ENCODE results near the gene TEX22. TPM values are rescaled to one million over a fixed set of nuclear protein-coding genes. Genes with fewer than 3 reads are reported as not detected.

The TEX22 gene
- total and polyA plus RNA-seq, 2 donors (not counting 1 experiment from before 2014, with no cell fraction given): 0.05 to 0.33 TPM

- no peaks in the 10 kb centered on the region for H4K20me1 ChIP-seq (ENCODE audit: control insufficient read depth, extremely low read depth, insufficient read depth, low read length)
- no peak for DNase-seq (ENCODE audit: low read depth in 2 of 2)
These were observed 13.6 kb upstream of the TEX22 start for GRCh38 chr14:105384605-105385321.

GRCh38 chr14:105385322-105385637 lies 13.1 kb upstream of the TEX22 start:
- H3K27me3 ChIP-seq (ENCODE audit: control insufficient read depth, insufficient read depth, low read length): no peaks in the 10 kb centered on the region
- no peak for DNase-seq (ENCODE audit: low read depth in 2 of 2)

More at GRCh38 chr14:105384605-105385321, 13.6 kb upstream of the TEX22 start:
- Histone ChIP-seq H3K4me1 (ENCODE audit: control insufficient read depth, extremely low read depth, insufficient read depth, low read length) (no peaks in the 10 kb centered on the region), H3K4me3 (replicated peaks in 1 of 4; ENCODE audit: control extremely low read depth in 1 of 4, insufficient read depth in 1 of 4, low read depth in 3 of 4, low read length in 4 of 4) (no peak overlapping the region), H3K4me2 (ENCODE audit: extremely low read depth, insufficient read depth, low read length) (no peak overlapping the region), H2AFZ (ENCODE audit: low read length) (no peak overlapping the region), H3K79me2 (ENCODE audit: control insufficient read depth, insufficient read depth, low read length) (no peaks in the 10 kb centered on the region), H3K9me3 (ENCODE audit: control insufficient read depth, insufficient read depth, low read depth, low read length) (no peaks in the 10 kb centered on the region), H3K36me3 (ENCODE audit: control insufficient read depth, insufficient read depth, low read length) (peaks cover 5% of the 10 kb centered on the region), H3K27ac (ENCODE audit: insufficient read depth, low read length) (no peak overlapping the region), H3K27me3 (ENCODE audit: control insufficient read depth, insufficient read depth, low read length) (no peaks in the 10 kb centered on the region), H3K9ac (ENCODE audit: insufficient read depth, low read length) (no peak overlapping the region)
- no peak for TF ChIP-seq EZH2 (IDR thresholded peaks at IDR 0.05; ENCODE audit: low read length, missing control alignments)
- TF ChIP-seq CTCF (conservative IDR thresholded peaks at IDR 0.05 in 1 of 2, IDR thresholded peaks at IDR 0.05 in 1 of 2; ENCODE audit: low read depth in 1 of 2, low read length in 2 of 2): no peak

More at GRCh38 chr14:105385322-105385637, 13.1 kb upstream of the TEX22 start:
- H3K4me1 ChIP-seq (ENCODE audit: control insufficient read depth, extremely low read depth, insufficient read depth, low read length): no peaks in the 10 kb centered on the region
- no peak overlapping the region for H2AFZ ChIP-seq (ENCODE audit: low read length)
- H4K20me1 ChIP-seq (ENCODE audit: control insufficient read depth, extremely low read depth, insufficient read depth, low read length): no peaks in the 10 kb centered on the region
- H3K27ac ChIP-seq (ENCODE audit: insufficient read depth, low read length): no peak overlapping the region
- peaks cover 3% of the 10 kb centered on the region for H3K36me3 ChIP-seq (ENCODE audit: control insufficient read depth, insufficient read depth, low read length)
- H3K4me2 ChIP-seq (ENCODE audit: extremely low read depth, insufficient read depth, low read length): no peak overlapping the region
- H3K79me2 ChIP-seq (ENCODE audit: control insufficient read depth, insufficient read depth, low read length): no peaks in the 10 kb centered on the region
- H3K4me3 ChIP-seq (replicated peaks in 1 of 4; ENCODE audit: control extremely low read depth in 1 of 4, insufficient read depth in 1 of 4, low read depth in 3 of 4, low read length in 4 of 4): no peak overlapping the region
- no peaks in the 10 kb centered on the region for H3K9me3 ChIP-seq (ENCODE audit: control insufficient read depth, insufficient read depth, low read depth, low read length)
- no peak overlapping the region for H3K9ac ChIP-seq (ENCODE audit: insufficient read depth, low read length)
- TF ChIP-seq CTCF (conservative IDR thresholded peaks at IDR 0.05 in 1 of 2, IDR thresholded peaks at IDR 0.05 in 1 of 2; ENCODE audit: low read depth in 1 of 2, low read length in 2 of 2) (no peak), EZH2 (IDR thresholded peaks at IDR 0.05; ENCODE audit: low read length, missing control alignments) (no peak)

Measured in fibroblast of lung (primary cell).